B cell (primary cell): ENCODE data around the gene TMEM134.

Experiments used
- EZH2 ChIP-seq: IDR thresholded peaks from 2 replicates; pipeline ENCODE4 v1.6.1; 2012; ENCODE audit warnings: borderline replicate concordance, low read depth, mild to moderate bottlenecking, moderate library complexity, low read length; ENCODE audit not compliant: insufficient read depth, poor library complexity, severe bottlenecking
- TF ChIP-seq, protein P1 (sequence below): fragments of 200-600 bp; IDR thresholded peaks from one replicate; pipeline ENCODE4 v1.8.0; 2022; ENCODE audit warnings: antibody characterized with exemption, mild to moderate bottlenecking

GRCh38 chr11:67491276-67492068 is 22.4 kb upstream of the TMEM134 start:
- TF ChIP-seq, protein P1, sequence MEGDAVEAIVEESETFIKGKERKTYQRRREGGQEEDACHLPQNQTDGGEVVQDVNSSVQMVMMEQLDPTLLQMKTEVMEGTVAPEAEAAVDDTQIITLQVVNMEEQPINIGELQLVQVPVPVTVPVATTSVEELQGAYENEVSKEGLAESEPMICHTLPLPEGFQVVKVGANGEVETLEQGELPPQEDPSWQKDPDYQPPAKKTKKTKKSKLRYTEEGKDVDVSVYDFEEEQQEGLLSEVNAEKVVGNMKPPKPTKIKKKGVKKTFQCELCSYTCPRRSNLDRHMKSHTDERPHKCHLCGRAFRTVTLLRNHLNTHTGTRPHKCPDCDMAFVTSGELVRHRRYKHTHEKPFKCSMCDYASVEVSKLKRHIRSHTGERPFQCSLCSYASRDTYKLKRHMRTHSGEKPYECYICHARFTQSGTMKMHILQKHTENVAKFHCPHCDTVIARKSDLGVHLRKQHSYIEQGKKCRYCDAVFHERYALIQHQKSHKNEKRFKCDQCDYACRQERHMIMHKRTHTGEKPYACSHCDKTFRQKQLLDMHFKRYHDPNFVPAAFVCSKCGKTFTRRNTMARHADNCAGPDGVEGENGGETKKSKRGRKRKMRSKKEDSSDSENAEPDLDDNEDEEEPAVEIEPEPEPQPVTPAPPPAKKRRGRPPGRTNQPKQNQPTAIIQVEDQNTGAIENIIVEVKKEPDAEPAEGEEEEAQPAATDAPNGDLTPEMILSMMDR = no peak
- no peak for TF ChIP-seq EZH2
